Upper lobe of right lung (tissue), 1 donor: ENCODE data around the gene CHN2. TPM values are rescaled to one million over a fixed set of nuclear protein-coding genes. Genes with fewer than 3 reads are reported as not detected.

ENCODE experiments used
- ATAC-seq: fragments of 200-7000 bp; cut with Tn5 transposase; one replicate; pipeline ENCODE4 v1.9.1; 2020; ENCODE audit warnings: mild to moderate bottlenecking, moderate library complexity
- DNase-seq: peaks from one replicate; pipeline ENCODE4 v3.0.0-alpha.2; 2020
- H3K27ac ChIP-seq: fragments of 200-600 bp; one replicate; pipeline ENCODE4 v1.8.0; 2022
- H3K27me3 ChIP-seq: fragments of 200-600 bp; one replicate; pipeline ENCODE4 v1.8.0; 2022; ENCODE audit warnings: mild to moderate bottlenecking
- H3K36me3 ChIP-seq: fragments of 200-600 bp; one replicate; pipeline ENCODE4 v1.8.0; 2022
- H3K4me1 ChIP-seq: fragments of 200-600 bp; one replicate; pipeline ENCODE4 v1.8.0; 2022
- H3K4me3 ChIP-seq: fragments of 200-600 bp; one replicate; pipeline ENCODE4 v1.8.0; 2022; ENCODE audit warnings: mild to moderate bottlenecking
- H3K9me3 ChIP-seq: fragments of 200-600 bp; one replicate; pipeline ENCODE4 v1.8.0; 2022
- CTCF ChIP-seq: fragments of 200-600 bp; IDR thresholded peaks from one replicate; pipeline ENCODE4 v1.8.0; 2022; ENCODE audit warnings: antibody characterized with exemption
- intact Hi-C: fragments of 100-400 bp; cut with DNase I; formaldehyde crosslinking; loops from one replicate; pipeline ENCODE4 v1.11.0; 2022
- total RNA-seq: library from RNA; stranded (reverse); fragmentation: NEBNext Ultra II Directional; extraction: Animal tissue kit (Norgen Biotek cat#: 25700); gene quantifications from one replicate; pipeline ENCODE4 v1.2.1, GENCODE V29; 2021
- donor health status: DM: no; HTN: yes; CAD: no; lungs with severe emphysema.

Gene CHN2
- total RNA-seq, 1 donor from 2014 or later = 14.4 TPM

- intact Hi-C loops = no loop called here
- no peaks in the 10 kb centered on the region for H3K27me3 ChIP-seq
- ATAC-seq = no peak
- no peaks in the 10 kb centered on the region for H3K9me3 ChIP-seq
- H3K27ac ChIP-seq = no peak overlapping the region
- H3K4me1 ChIP-seq = peaks cover 13% of the 10 kb centered on the region
- no peak overlapping the region for H3K4me3 ChIP-seq
- H3K36me3 ChIP-seq = no peaks in the 10 kb centered on the region
- DNase-seq = no peak
- no peak for TF ChIP-seq CTCF
Measured at GRCh38 chr7:29315892-29316270, 121.3 kb downstream of the CHN2 start.

DNA sequence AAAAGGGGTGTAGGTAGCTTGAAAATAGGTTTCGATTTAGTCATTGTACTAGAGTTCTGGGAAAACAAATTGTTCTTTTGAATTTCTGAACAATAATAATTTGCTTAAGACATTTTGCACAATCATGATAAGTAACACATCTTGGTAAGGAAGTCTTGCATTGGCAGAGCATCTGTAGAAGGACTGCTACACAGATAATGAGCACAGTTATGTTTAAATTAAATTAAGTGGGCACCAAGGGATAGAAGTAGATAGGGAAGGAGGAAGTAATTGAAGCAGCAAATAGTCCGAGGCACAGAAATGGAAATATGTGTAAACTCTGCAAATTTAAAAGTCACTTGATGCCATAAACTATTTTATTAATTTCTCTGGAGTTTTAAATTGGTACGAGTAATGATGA lies 122.4 kb downstream of the CHN2 start:
- TF ChIP-seq CTCF = no peak
- no peaks in the 10 kb centered on the region for H3K36me3 ChIP-seq
- DNase-seq (no peak), ATAC-seq (no peak)
- H3K4me3 ChIP-seq = no peak overlapping the region
- H3K27me3 ChIP-seq = no peaks in the 10 kb centered on the region
- H3K27ac ChIP-seq = no peak overlapping the region
- peaks cover 13% of the 10 kb centered on the region for H3K4me1 ChIP-seq
- intact Hi-C loops = no loop called here
- no peaks in the 10 kb centered on the region for H3K9me3 ChIP-seq

DNA sequence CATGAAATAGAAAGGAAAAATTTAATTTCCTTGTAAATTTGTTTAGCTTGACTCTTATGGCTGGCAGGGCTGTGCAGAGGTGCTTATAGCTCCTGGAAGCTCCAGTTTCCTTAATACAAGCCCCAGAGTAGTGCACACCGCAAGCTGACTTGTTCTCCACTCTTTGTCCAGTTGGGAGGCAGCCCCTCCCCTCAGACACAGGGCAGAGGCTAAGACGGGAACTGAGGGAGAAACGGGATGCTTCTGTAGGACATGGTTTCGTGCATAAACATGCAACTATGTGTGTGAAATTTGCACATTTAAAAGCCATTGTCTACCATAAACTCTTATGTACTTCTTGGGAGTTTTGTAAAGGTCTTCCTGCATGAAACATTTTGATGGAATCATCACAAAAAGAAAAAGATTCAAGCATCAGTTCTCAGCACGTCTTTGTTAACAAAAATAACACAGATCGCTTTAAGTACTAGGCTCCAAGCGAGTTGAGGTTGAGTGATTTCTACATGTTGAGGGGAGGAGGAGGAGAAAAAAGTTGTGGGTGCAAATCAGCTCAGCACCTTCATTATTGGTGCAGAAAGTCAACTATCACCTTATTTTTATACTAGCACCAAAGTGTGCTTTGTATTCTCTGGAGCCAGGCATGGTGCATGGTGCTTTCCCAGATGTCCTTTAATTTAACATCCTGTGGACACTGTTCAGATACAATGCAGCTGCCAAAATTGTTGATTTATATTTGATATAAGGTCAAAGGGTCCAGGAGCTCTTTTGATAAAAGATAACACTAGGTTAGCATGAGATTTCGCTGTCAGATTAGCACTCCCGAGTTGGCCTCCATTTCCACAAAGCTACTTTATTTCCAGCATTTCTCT lies 124.5 kb downstream of the CHN2 start:
- no peak overlapping the region for H3K27ac ChIP-seq
- H3K9me3 ChIP-seq = no peaks in the 10 kb centered on the region
- TF ChIP-seq CTCF = no peak
- H3K36me3 ChIP-seq = no peaks in the 10 kb centered on the region
- H3K4me1 ChIP-seq = peaks cover 13% of the 10 kb centered on the region
- intact Hi-C loops = no loop called here
- ATAC-seq = no peak
- no peak for DNase-seq
- no peaks in the 10 kb centered on the region for H3K27me3 ChIP-seq
- H3K4me3 ChIP-seq = no peak overlapping the region

DNA sequence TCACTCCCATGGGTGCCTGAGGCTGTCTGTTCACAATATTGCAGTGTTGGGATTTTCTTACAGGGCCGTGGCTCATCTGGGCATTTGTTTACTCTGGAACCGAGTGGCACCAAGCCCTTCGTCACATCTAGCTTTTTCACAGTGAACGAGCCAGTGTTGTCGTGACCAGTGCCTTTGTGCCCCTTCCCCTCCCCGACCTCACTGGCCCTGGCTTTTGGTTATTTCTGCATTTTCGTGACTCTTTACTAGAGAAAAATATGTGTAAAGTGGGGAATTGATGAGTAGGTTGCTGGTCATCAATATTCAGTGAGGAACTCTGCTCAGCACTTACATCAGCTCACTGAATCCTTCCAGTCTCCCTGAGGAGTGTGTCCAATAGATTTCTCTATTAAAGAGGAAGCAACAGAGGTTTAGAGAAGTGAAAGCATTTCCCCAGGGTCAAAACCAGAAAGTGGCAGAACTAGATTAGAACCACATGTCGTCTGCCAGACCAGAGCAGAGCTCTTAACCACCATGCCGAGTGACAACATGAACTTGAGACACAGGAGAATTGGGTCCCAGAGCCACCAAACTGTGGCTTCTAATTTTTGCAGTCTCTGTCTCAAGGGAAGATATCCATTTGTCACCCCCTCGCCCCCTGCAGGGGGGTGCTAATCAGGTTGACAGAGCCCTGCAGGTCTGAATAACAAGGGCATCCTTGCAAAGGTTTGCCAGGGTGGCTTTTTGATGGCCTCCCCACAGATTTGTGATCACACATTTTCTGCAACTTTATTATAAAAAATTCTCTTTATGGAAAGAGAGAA lies 125.3 kb downstream of the CHN2 start:
- peaks cover 13% of the 10 kb centered on the region for H3K4me1 ChIP-seq
- ATAC-seq (peak; percentile 93), DNase-seq (no peak)
- no peak overlapping the region for H3K4me3 ChIP-seq
- H3K27me3 ChIP-seq = no peaks in the 10 kb centered on the region
- H3K27ac ChIP-seq = no peak overlapping the region
- TF ChIP-seq CTCF = no peak
- intact Hi-C loops = no loop called here
- H3K36me3 ChIP-seq = no peaks in the 10 kb centered on the region
- H3K9me3 ChIP-seq = no peaks in the 10 kb centered on the region

DNA sequence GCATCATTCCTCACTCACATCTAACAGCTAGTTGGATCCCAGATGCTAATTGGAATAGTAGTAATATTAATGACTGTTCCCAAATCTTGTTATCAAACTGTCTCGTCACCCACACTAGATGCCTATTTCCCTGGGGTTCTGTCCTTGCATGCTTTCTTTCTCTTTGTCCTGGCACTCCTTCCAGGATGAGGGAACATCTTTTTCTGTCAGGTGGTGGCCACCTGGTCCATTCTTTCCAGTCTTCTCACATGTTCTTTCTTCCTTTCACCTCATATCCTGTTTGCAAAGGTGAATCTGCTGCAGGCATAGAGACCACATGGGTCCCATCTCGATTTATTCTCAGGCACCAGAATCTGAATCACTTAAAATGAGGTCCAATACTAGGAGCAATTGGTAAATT lies 126.0 kb downstream of the CHN2 start:
- peaks cover 13% of the 10 kb centered on the region for H3K4me1 ChIP-seq
- intact Hi-C loops = no loop called here
- TF ChIP-seq CTCF = no peak
- ATAC-seq (no peak), DNase-seq (no peak)
- no peaks in the 10 kb centered on the region for H3K9me3 ChIP-seq
- no peak overlapping the region for H3K27ac ChIP-seq
- no peaks in the 10 kb centered on the region for H3K36me3 ChIP-seq
- H3K27me3 ChIP-seq = no peaks in the 10 kb centered on the region
- no peak overlapping the region for H3K4me3 ChIP-seq
